GM12878 (cell line): ENCODE data around the gene SMIM43.

Source experiments
- BACH1 ChIP-seq: fragments of 450-650 bp; IDR thresholded peaks from 2 replicates; pipeline ENCODE4 v1.6.1; 2017; ENCODE audit warnings: mild to moderate bottlenecking, borderline replicate concordance
- CBFB ChIP-seq: IDR thresholded peaks from 2 replicates; pipeline ENCODE4 v1.6.1; 2016; ENCODE audit warnings: antibody characterized with exemption, low read depth
- NFYB ChIP-seq: IDR thresholded peaks from 2 replicates; pipeline ENCODE4 v1.6.1; 2011; ENCODE audit warnings: low read depth, mild to moderate bottlenecking, low read length, improper control_type of control experiment, moderate library complexity; ENCODE audit not compliant: insufficient read depth
- POLR2A ChIP-seq: IDR thresholded peaks from 2 replicates; pipeline ENCODE4 v1.6.1; 2011; ENCODE audit warnings: low read depth, mild to moderate bottlenecking, low read length
- POLR2AphosphoS2 ChIP-seq: IDR thresholded peaks from 2 replicates; pipeline ENCODE4 v1.6.1; 2011; ENCODE audit warnings: low read depth, mild to moderate bottlenecking, low read length, improper control_type of control experiment, moderate library complexity
- SUPT20H ChIP-seq: IDR thresholded peaks from 2 replicates; pipeline ENCODE4 v1.6.1; 2011; ENCODE audit warnings: low read depth, mild to moderate bottlenecking, low read length, moderate library complexity, borderline replicate concordance; ENCODE audit not compliant: control insufficient read depth
- TF ChIP-seq, protein P1 (sequence below), 3 experiments: IDR thresholded peaks in 2 of 3; conservative IDR thresholded peaks in 1 of 3; 2 replicates each; pipeline ENCODE4 v1.5.1; 2011; ENCODE audit warnings: low read depth in 3 of 3, low read length in 3 of 3, mild to moderate bottlenecking in 3 of 3, control low read depth in 2 of 3, moderate library complexity in 2 of 3, inconsistent platforms in 1 of 3, mixed read lengths in 1 of 3; ENCODE audit not compliant: control insufficient read depth in 2 of 3, insufficient read depth in 1 of 3; ENCODE audit errors: extremely low read depth in 1 of 3

- TF ChIP-seq SUPT20H (no peak), NFYB (no peak), CBFB (no peak), POLR2AphosphoS2 (no peak), POLR2A (no peak), BACH1 (peak; percentile 79; the same call in 1 of the 2 replicates)
- TF ChIP-seq, protein P1, sequence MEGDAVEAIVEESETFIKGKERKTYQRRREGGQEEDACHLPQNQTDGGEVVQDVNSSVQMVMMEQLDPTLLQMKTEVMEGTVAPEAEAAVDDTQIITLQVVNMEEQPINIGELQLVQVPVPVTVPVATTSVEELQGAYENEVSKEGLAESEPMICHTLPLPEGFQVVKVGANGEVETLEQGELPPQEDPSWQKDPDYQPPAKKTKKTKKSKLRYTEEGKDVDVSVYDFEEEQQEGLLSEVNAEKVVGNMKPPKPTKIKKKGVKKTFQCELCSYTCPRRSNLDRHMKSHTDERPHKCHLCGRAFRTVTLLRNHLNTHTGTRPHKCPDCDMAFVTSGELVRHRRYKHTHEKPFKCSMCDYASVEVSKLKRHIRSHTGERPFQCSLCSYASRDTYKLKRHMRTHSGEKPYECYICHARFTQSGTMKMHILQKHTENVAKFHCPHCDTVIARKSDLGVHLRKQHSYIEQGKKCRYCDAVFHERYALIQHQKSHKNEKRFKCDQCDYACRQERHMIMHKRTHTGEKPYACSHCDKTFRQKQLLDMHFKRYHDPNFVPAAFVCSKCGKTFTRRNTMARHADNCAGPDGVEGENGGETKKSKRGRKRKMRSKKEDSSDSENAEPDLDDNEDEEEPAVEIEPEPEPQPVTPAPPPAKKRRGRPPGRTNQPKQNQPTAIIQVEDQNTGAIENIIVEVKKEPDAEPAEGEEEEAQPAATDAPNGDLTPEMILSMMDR (IDR thresholded peaks at IDR 0.05 in 2 of 3, conservative IDR thresholded peaks at IDR 0.05 in 1 of 3; ENCODE audit: control insufficient read depth in 2 of 3, extremely low read depth in 1 of 3, insufficient read depth in 1 of 3, low read depth in 3 of 3, low read length in 3 of 3), result no peak
These were observed 53.5 kb downstream of the SMIM43 start for GRCh38 chr4:121711263-121712000.
